Spinal cord (tissue), 4 donors: ENCODE results near the gene ZG16. TPM values are rescaled to one million over a fixed set of nuclear protein-coding genes. Genes with fewer than 3 reads are reported as not detected.

Experiments
- polyA plus RNA-seq, 2 donors: library from polyadenylated mRNA; unstranded; fragments of 120-200 nt; gene quantifications; one replicate each; pipeline ENCODE4 v1.2.1, GENCODE V29; 2013; ENCODE audit not compliant: insufficient read length in 2 of 2
- small RNA-seq: library from RNA; depleted of rRNA; stranded (forward); fragments of <200 nt; gene quantifications from one replicate; pipeline ENCODE3, GENCODE V24; 2014; ENCODE audit warnings: low replicate concordance
- total RNA-seq, 2 donors: library from RNA; depleted of rRNA in 1 of 2; stranded (reverse); fragments of 120-200 nt in 1 of 2; fragments of >200 nt in 1 of 2; gene quantifications; one replicate each; pipeline versions ENCODE4 v1.2.3 to v1.2.4, GENCODE V29; 2013 to 2014

Gene ZG16
- total and polyA plus RNA-seq, 4 donors, result 0.05 TPM; not detected in 3

Small RNAs within 50 kb of the gene (small RNA-seq; reads per million reads assigned to genes)
- not detected for gene AC009133.6
- not detected for gene AC120114.4

Other genes with a start within 250 kb of the ZG16 start
- 1 to 10 TPM in 1 of 2 donors, under 1 TPM in 1; 0.88 to 3.3 TPM for gene SPN, start 115.0 kb upstream of the ZG16 start, total RNA-seq
- gene SPN, start 115.0 kb upstream of the ZG16 start, polyA plus RNA-seq, result under 1 TPM; 0.79 to 0.96 TPM
- 10 to 100 TPM; 15.8 to 52.0 TPM for gene QPRT, start 99.1 kb upstream of the ZG16 start, total RNA-seq
- gene QPRT, start 99.1 kb upstream of the ZG16 start, polyA plus RNA-seq, result 10 to 100 TPM; 39.3 to 40.3 TPM
- gene C16orf54, start 32.3 kb upstream of the ZG16 start, total RNA-seq, result 1 to 10 TPM in 1 of 2 donors, under 1 TPM in 1; 0.39 to 1.1 TPM
- gene C16orf54, start 32.3 kb upstream of the ZG16 start, polyA plus RNA-seq, result under 1 TPM; 0.20 to 0.29 TPM
- 10 to 100 TPM; 30.2 to 44.0 TPM for gene KIF22, start 12.5 kb downstream of the ZG16 start, total RNA-seq
- gene KIF22, start 12.5 kb downstream of the ZG16 start, polyA plus RNA-seq, result 10 to 100 TPM; 55.0 to 56.4 TPM
- 100 to 1,000 TPM; 139 to 199 TPM for gene MAZ, start 28.3 kb downstream of the ZG16 start, total RNA-seq
- gene MAZ, start 28.3 kb downstream of the ZG16 start, polyA plus RNA-seq, result 100 to 1,000 TPM; 519 to 532 TPM
- 10 to 100 TPM; 24.4 to 25.6 TPM for gene PRRT2, start 33.9 kb downstream of the ZG16 start, total RNA-seq
- gene PRRT2, start 33.9 kb downstream of the ZG16 start, polyA plus RNA-seq, result 100 to 1,000 TPM; 226 to 244 TPM
- gene PAGR1, start 37.9 kb downstream of the ZG16 start, total RNA-seq, result 10 to 100 TPM in 1 of 2 donors, 1 to 10 TPM in 1; 8.2 to 48.5 TPM
- 10 to 100 TPM; 53.5 to 65.5 TPM for gene PAGR1, start 37.9 kb downstream of the ZG16 start, polyA plus RNA-seq
- 10 to 100 TPM; 20.3 to 35.8 TPM for gene MVP, start 42.2 kb downstream of the ZG16 start, total RNA-seq
- 10 to 100 TPM; 11.8 to 14.9 TPM for gene MVP, start 42.2 kb downstream of the ZG16 start, polyA plus RNA-seq
- 10 to 100 TPM; 51.3 to 78.6 TPM for gene CDIPT, start 85.0 kb downstream of the ZG16 start, total RNA-seq
- 100 to 1,000 TPM; 103 to 121 TPM for gene CDIPT, start 85.0 kb downstream of the ZG16 start, polyA plus RNA-seq
- 10 to 100 TPM; 32.7 to 66.3 TPM for gene SEZ6L2, start 121.3 kb downstream of the ZG16 start, total RNA-seq
- 100 to 1,000 TPM; 138 to 155 TPM for gene SEZ6L2, start 121.3 kb downstream of the ZG16 start, polyA plus RNA-seq
- 10 to 100 TPM in 1 of 2 donors, 1 to 10 TPM in 1; 4.2 to 15.1 TPM for gene ASPHD1, start 122.2 kb downstream of the ZG16 start, total RNA-seq
- gene ASPHD1, start 122.2 kb downstream of the ZG16 start, polyA plus RNA-seq, result 10 to 100 TPM; 49.8 to 52.7 TPM
- gene KCTD13, start 148.0 kb downstream of the ZG16 start, total RNA-seq, result 10 to 100 TPM; 11.0 to 15.4 TPM
- gene KCTD13, start 148.0 kb downstream of the ZG16 start, polyA plus RNA-seq, result 10 to 100 TPM; 64.2 to 79.2 TPM
- gene TMEM219, start 183.8 kb downstream of the ZG16 start, total RNA-seq, result 10 to 100 TPM; 32.5 to 83.1 TPM
- 10 to 100 TPM; 83.5 to 91.4 TPM for gene TMEM219, start 183.8 kb downstream of the ZG16 start, polyA plus RNA-seq
- 10 to 100 TPM; 42.2 to 52.3 TPM for gene TAOK2, start 195.6 kb downstream of the ZG16 start, total RNA-seq
- gene TAOK2, start 195.6 kb downstream of the ZG16 start, polyA plus RNA-seq, result 10 to 100 TPM; 80.6 to 87.1 TPM
- gene HIRIP3, start 217.4 kb downstream of the ZG16 start, total RNA-seq, result 10 to 100 TPM; 12.2 to 13.7 TPM
- gene HIRIP3, start 217.4 kb downstream of the ZG16 start, polyA plus RNA-seq, result 10 to 100 TPM; 26.2 to 28.8 TPM
- gene INO80E, start 218.0 kb downstream of the ZG16 start, total RNA-seq, result 10 to 100 TPM; 24.9 to 50.6 TPM
- 10 to 100 TPM; 66.4 to 70.9 TPM for gene INO80E, start 218.0 kb downstream of the ZG16 start, polyA plus RNA-seq
- 10 to 100 TPM in 1 of 2 donors, 1 to 10 TPM in 1; 7.6 to 14.8 TPM for gene DOC2A, start 232.8 kb downstream of the ZG16 start, total RNA-seq
- gene DOC2A, start 232.8 kb downstream of the ZG16 start, polyA plus RNA-seq, result 10 to 100 TPM; 60.4 to 61.6 TPM
- not detected for gene C16orf92, start 244.9 kb downstream of the ZG16 start, total RNA-seq
- 1 to 10 TPM in 1 of 2 donors, under 1 TPM in 1; 0.76 to 2.0 TPM for gene C16orf92, start 244.9 kb downstream of the ZG16 start, polyA plus RNA-seq